B cell (primary cell): ENCODE measurements around the gene HLCS.

Source experiments
- CTCF ChIP-seq: fragments of 200-600 bp; IDR thresholded peaks from one replicate; pipeline ENCODE4 v1.8.0; 2022; ENCODE audit warnings: antibody characterized with exemption, mild to moderate bottlenecking
- EZH2 ChIP-seq: IDR thresholded peaks from 2 replicates; pipeline ENCODE4 v1.6.1; 2012; ENCODE audit warnings: borderline replicate concordance, low read depth, mild to moderate bottlenecking, moderate library complexity, low read length; ENCODE audit not compliant: insufficient read depth, poor library complexity, severe bottlenecking

DNA sequence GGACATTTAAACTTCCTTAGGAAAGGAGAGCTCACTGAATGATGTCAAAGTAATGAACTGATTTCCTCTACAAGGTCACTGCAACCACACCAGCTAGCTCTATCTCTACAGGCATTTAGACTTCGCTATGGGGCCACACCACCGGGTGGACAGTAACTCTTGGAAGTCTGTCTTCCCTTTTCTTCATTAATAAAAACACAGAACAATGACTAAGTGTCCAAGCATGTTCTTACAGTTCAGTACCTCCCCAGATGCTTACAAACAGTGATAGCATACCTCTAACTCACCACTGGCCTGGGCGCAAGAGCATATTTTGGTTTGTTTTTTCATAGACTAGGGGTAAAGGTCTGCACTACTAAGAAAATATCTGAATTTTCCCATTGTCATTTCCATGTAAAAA, 212.9 kb downstream of the HLCS start:
- TF ChIP-seq CTCF, result no peak
- TF ChIP-seq EZH2, result no peak
